A673 (cell line): ENCODE measurements around the gene CENPU. TPM values are rescaled to one million over a fixed set of nuclear protein-coding genes. Genes with fewer than 3 reads are reported as not detected.

Source experiments
- BruUV-seq: library from RNA; stranded (reverse); fragments of 400-500 nt; replicated peaks from 2 replicates; lab custom pipeline; 2021; lab: Mats Ljungman, UMichigan
- CTCF ChIA-PET: fragments of 300-600 bp; sonication (Branson Sonifier 250); formaldehyde crosslinking; loops from one replicate; lab custom pipeline; 2022; ENCODE audit warnings: antibody characterized with exemption; lab: Charles Lee
- POLR2A ChIA-PET: fragments of 300-600 bp; sonication (Branson Sonifier 250); formaldehyde crosslinking; loops from one replicate; lab custom pipeline; 2022; ENCODE audit warnings: antibody characterized with exemption; ENCODE audit not compliant: low non-redundant PET; lab: Charles Lee
- DNase-seq: peaks from one replicate; pipeline ENCODE4 v3.0.0-alpha.2; 2015; ENCODE audit warnings: low spot score
- H3K27ac ChIP-seq: fragments of 200-600 bp; sonication (generic); 2 replicates; pipeline ENCODE4 v1.5.1; 2016; ENCODE audit warnings: mixed run types, low read depth, mild to moderate bottlenecking, mixed read lengths, antibody characterized with exemption, low read length; ENCODE audit not compliant: poor library complexity, severe bottlenecking
- H3K27me3 ChIP-seq: fragments of 200-600 bp; sonication (generic); replicated peaks from 2 replicates; pipeline ENCODE4 v1.6.1; 2017; ENCODE audit warnings: mixed run types, low read depth, mild to moderate bottlenecking, mixed read lengths, antibody characterized with exemption, low read length; ENCODE audit not compliant: insufficient read depth, poor library complexity
- H3K36me3 ChIP-seq: fragments of 200-600 bp; sonication (generic); 2 replicates; pipeline ENCODE4 v1.6.1; 2016; ENCODE audit warnings: mixed run types, mild to moderate bottlenecking, mixed read lengths, antibody characterized with exemption, low read length; ENCODE audit not compliant: insufficient read depth, poor library complexity, severe bottlenecking
- H3K4me1 ChIP-seq: fragments of 200-600 bp; sonication (generic); 2 replicates; pipeline ENCODE4 v1.6.1; 2017; ENCODE audit warnings: mixed run types, mild to moderate bottlenecking, mixed read lengths, antibody characterized with exemption, low read length; ENCODE audit not compliant: insufficient read depth, poor library complexity, severe bottlenecking
- H3K4me3 ChIP-seq: fragments of 200-600 bp; sonication (generic); 2 replicates; pipeline ENCODE4 v1.5.1; 2016; ENCODE audit warnings: low read depth, mixed run types, mild to moderate bottlenecking, mixed read lengths, low read length; ENCODE audit not compliant: poor library complexity, severe bottlenecking
- H3K9me3 ChIP-seq: fragments of 200-600 bp; sonication (generic); 2 replicates; pipeline ENCODE4 v1.6.1; 2016; ENCODE audit warnings: mixed run types, low read depth, mild to moderate bottlenecking, mixed read lengths, antibody characterized with exemption, low read length; ENCODE audit not compliant: poor library complexity, severe bottlenecking
- CTCF ChIP-seq: fragments of 300-800, 200-600 bp; sonication (generic); conservative IDR thresholded peaks from 2 replicates; pipeline ENCODE4 v1.5.1; 2017; ENCODE audit warnings: low read depth, mild to moderate bottlenecking, antibody characterized with exemption, low read length, moderate library complexity, mixed read lengths
- EZH2 ChIP-seq: fragments of 200-600 bp; sonication (generic); IDR thresholded peaks from 2 replicates; pipeline ENCODE4 v1.6.1; 2017; ENCODE audit warnings: borderline replicate concordance, low read depth, mild to moderate bottlenecking, mixed read lengths, antibody characterized with exemption, low read length; ENCODE audit not compliant: poor library complexity, severe bottlenecking
- intact Hi-C: fragments of 100-400 bp; cut with micrococcal nuclease; formaldehyde crosslinking; loops from one replicate; pipeline ENCODE4 v1.10.0; 2022; ENCODE audit not compliant: unreplicated experiment
- total RNA-seq: library from RNA; stranded (reverse); gene quantifications from 2 replicates; pipeline ENCODE4 v1.2.3, GENCODE V29; 2021

Gene CENPU
- total RNA-seq, 1 experiment from 2014 or later = 87.3 TPM

- BruUV-seq = no TSS peak
- POLR2A ChIA-PET = no interaction called here
- no peak for DNase-seq
Measured at GRCh38 chr4:184768296-184768695, 34.4 kb upstream of the CENPU start.

GRCh38 chr4:184766446-184766845 is 32.5 kb upstream of the CENPU start:
- no peak overlapping the region for H3K27ac ChIP-seq
- TF ChIP-seq EZH2 (no peak), CTCF (no peak)
- H3K27me3 ChIP-seq = no peaks in the 10 kb centered on the region
- POLR2A ChIA-PET = no interaction called here
- H3K4me3 ChIP-seq = no peak overlapping the region
- DNase-seq = no peak
- intact Hi-C loops = no loop called here
- CTCF ChIA-PET = no interaction called here
- no peaks in the 10 kb centered on the region for H3K36me3 ChIP-seq
- H3K4me1 ChIP-seq = no peaks in the 10 kb centered on the region
- no peaks in the 10 kb centered on the region for H3K9me3 ChIP-seq
- no TSS peak for BruUV-seq

More at GRCh38 chr4:184768296-184768695, 34.4 kb upstream of the CENPU start:
- H3K27me3 ChIP-seq = no peaks in the 10 kb centered on the region
- intact Hi-C loops = no loop called here
- no peaks in the 10 kb centered on the region for H3K4me1 ChIP-seq
- no peak overlapping the region for H3K4me3 ChIP-seq
- TF ChIP-seq CTCF (no peak), EZH2 (no peak)
- H3K36me3 ChIP-seq = no peaks in the 10 kb centered on the region
- CTCF ChIA-PET = no interaction called here
- H3K9me3 ChIP-seq = no peaks in the 10 kb centered on the region
- no peak overlapping the region for H3K27ac ChIP-seq

GRCh38 chr4:184765473-184766340 is 31.8 kb upstream of the CENPU start:
- Histone ChIP-seq H3K27me3 (no peaks in the 10 kb centered on the region), H3K36me3 (no peaks in the 10 kb centered on the region), H3K4me1 (no peaks in the 10 kb centered on the region), H3K27ac (no peak overlapping the region), H3K9me3 (no peaks in the 10 kb centered on the region), H3K4me3 (no peak overlapping the region)
- intact Hi-C loops = no loop called here
- CTCF ChIA-PET = no interaction called here
- no TSS peak for BruUV-seq
- POLR2A ChIA-PET = no interaction called here
- TF ChIP-seq EZH2 (no peak), CTCF (no peak)
- DNase-seq = no peak
